Measurements from ENCODE around the gene SLC2A1.
"Not testable (repeated sequence)": the region's sequence is repeated elsewhere in the genome, so short reads cannot be mapped to it uniquely, and the experiment has no call there.

The SLC2A1 gene

GRCh38 chr1:42899960-42900359 lies 58.7 kb downstream of the SLC2A1 start:
- not testable (repeated sequence) for DNase-seq (ENCODE audit: low read depth in 2 of 2)

- DNase-seq (ENCODE audit: low read depth in 2 of 2) = no peak
Observed at GRCh38 chr1:42891465-42892138, 67.1 kb downstream of the SLC2A1 start.

- no peak for DNase-seq (ENCODE audit: low read depth in 2 of 2)
Observed at GRCh38 chr1:42889264-42889663, 69.4 kb downstream of the SLC2A1 start.

GRCh38 chr1:42888013-42888633 lies 70.5 kb downstream of the SLC2A1 start:
- DNase-seq (ENCODE audit: low read depth in 2 of 2) = no peak

GRCh38 chr1:42887366-42887765 lies 71.3 kb downstream of the SLC2A1 start:
- DNase-seq (ENCODE audit: low read depth in 2 of 2) = no peak

- DNase-seq (ENCODE audit: low read depth in 2 of 2) = no peak
Observed at GRCh38 chr1:42886800-42887199, 71.9 kb downstream of the SLC2A1 start.

- DNase-seq (ENCODE audit: low read depth in 2 of 2) = no peak
Observed at GRCh38 chr1:42886046-42886739, 72.5 kb downstream of the SLC2A1 start.

- DNase-seq (ENCODE audit: low read depth in 2 of 2) = no peak
Observed at GRCh38 chr1:42880384-42880783, 78.3 kb downstream of the SLC2A1 start.

GRCh38 chr1:42877380-42877779 lies 81.3 kb downstream of the SLC2A1 start:
- DNase-seq (ENCODE audit: low read depth in 2 of 2) = no peak

GRCh38 chr1:42876009-42876408 lies 82.7 kb downstream of the SLC2A1 start:
- no peak for DNase-seq (ENCODE audit: low read depth in 2 of 2)

All from fibroblast of skin of left quadriceps (primary cell).